WI38 (cell line): Measurements from ENCODE around the gene NAT9.

ENCODE experiments used
- H3K4me3 ChIP-seq: 2 replicates; pipeline ENCODE4 v1.5.1; 2011; ENCODE audit warnings: low read depth, mild to moderate bottlenecking, control low read depth, low read length
- TF ChIP-seq, protein P1 (sequence below): IDR thresholded peaks from 2 replicates; pipeline ENCODE4 v1.5.1; 2012; ENCODE audit warnings: low read depth, mild to moderate bottlenecking, control low read depth, low read length

The NAT9 gene

DNA sequence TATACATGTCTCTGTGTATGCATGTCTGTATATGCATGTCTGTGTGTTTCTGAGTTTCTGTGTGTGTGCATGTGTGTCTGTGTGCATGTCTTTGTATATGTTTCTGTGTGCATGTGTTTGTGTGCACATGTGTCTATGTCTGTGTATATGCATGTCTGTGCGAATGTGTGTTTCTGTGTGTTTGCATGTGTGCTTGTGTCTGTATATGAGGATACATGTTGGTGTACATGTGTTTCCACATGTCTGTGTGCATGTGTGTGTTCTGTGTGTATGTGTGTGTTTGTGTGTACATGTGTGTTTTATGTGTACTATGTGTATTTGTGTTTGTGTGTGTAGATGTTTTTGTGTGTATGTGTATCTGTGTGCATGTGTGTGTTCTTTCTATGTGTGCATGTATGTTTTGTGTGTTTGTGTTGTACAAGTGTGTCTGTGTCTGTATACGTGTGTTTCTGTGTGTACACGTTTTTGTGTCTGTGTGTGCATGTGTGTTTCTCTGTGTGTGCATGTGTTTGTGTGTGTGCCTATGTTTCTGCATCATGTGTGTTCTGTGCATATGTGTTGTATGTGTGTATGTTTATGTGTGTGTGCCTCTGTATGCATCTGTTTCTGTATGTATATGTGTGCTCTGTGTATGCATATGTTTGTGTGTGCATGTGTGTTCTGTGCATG is 48.0 kb downstream of the NAT9 start:
- H3K4me3 ChIP-seq = no peak overlapping the region
- TF ChIP-seq, protein P1, sequence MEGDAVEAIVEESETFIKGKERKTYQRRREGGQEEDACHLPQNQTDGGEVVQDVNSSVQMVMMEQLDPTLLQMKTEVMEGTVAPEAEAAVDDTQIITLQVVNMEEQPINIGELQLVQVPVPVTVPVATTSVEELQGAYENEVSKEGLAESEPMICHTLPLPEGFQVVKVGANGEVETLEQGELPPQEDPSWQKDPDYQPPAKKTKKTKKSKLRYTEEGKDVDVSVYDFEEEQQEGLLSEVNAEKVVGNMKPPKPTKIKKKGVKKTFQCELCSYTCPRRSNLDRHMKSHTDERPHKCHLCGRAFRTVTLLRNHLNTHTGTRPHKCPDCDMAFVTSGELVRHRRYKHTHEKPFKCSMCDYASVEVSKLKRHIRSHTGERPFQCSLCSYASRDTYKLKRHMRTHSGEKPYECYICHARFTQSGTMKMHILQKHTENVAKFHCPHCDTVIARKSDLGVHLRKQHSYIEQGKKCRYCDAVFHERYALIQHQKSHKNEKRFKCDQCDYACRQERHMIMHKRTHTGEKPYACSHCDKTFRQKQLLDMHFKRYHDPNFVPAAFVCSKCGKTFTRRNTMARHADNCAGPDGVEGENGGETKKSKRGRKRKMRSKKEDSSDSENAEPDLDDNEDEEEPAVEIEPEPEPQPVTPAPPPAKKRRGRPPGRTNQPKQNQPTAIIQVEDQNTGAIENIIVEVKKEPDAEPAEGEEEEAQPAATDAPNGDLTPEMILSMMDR = no peak

DNA sequence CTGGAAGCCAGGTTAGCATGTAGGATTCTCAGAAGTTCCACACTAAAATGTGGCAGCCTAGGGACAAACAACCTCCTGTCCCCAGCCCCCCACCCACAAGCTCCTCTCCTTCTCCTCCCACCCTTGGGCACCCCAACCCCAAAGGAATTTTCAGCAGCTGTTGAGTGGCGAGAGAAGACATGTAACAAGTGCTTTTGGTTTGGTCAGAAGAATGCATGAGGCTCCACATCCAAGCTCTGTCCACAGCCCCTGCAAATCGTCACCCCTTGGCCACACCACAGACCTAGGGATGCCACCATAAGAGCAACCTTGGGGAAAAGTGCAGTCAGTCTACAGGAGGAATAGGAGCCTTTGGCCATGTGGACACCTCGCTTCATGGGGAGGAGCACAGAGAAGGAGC is 51.0 kb downstream of the NAT9 start:
- H3K4me3 ChIP-seq = no peak overlapping the region
- TF ChIP-seq, protein P1 = no peak

DNA sequence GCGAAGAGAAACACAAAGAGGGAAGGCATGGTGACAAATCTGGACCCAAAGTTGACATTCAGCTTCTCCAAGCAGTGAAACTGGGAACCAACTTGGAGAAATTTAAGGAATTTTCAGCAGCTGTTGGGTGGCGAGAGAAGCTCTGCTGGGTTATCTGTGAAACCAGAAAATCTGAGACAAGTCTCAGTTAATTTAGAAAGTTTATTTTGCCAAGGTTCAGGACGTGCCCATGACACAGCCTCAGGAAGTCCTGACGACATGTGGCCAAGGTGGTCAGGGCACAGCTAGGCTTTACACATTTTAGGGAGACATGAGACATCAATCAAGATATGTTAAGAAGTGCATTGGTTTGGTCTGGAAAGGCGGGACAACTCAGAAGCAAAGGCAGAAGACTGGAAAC is 52.3 kb downstream of the NAT9 start:
- TF ChIP-seq, protein P1 = no peak
- no peak overlapping the region for H3K4me3 ChIP-seq

DNA sequence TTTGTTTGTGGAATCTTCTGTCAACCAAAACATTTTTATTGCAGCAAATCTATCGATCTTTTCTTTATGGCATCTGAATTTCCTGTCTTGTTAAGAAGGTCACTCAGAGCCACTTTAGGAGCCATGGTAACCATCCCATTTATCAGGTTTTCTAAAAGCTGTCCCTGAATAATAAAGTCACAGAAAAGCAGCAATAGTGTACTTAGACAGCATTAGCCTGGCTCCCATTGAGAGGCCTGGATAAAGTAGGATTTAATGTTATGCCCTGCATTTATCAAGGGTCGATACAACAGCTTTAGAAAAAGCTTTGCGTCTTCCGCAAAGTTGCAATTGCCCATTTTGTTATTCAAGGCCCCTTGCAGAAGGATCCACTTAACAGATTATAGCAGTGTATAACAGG is 53.4 kb downstream of the NAT9 start:
- H3K4me3 ChIP-seq = no peak overlapping the region

More for the DNA sequence above, 53.4 kb downstream of the NAT9 start:
- TF ChIP-seq, protein P1 = no peak
